ENCODE measurements around the gene HHIPL1. TPM values are rescaled to one million over a fixed set of nuclear protein-coding genes. Genes with fewer than 3 reads are reported as not detected.

HHIPL1 gene
- total RNA-seq, 1 donor from 2014 or later, result 1.1 TPM

- no peaks in the 10 kb centered on the region for H3K36me3 ChIP-seq (ENCODE audit: control insufficient read depth, insufficient read depth, low read length)
- TF ChIP-seq CTCF (IDR thresholded peaks at IDR 0.05; ENCODE audit: insufficient read depth, low read length, poor library complexity, severe bottlenecking), result no peak
- DNase-seq (ENCODE audit: low read depth), result no peak
- no peaks in the 10 kb centered on the region for H3K27me3 ChIP-seq (ENCODE audit: control insufficient read depth, insufficient read depth, low read length)
- H3K4me3 ChIP-seq (ENCODE audit: low read depth, low read length), result no peak overlapping the region
Measured at GRCh38 chr14:99612738-99613330, 32.1 kb upstream of the HHIPL1 start.

- Histone ChIP-seq H3K27me3 (ENCODE audit: control insufficient read depth, insufficient read depth, low read length) (no peaks in the 10 kb centered on the region), H3K36me3 (ENCODE audit: control insufficient read depth, insufficient read depth, low read length) (no peaks in the 10 kb centered on the region), H3K4me3 (ENCODE audit: low read depth, low read length) (no peak overlapping the region)
- TF ChIP-seq CTCF (IDR thresholded peaks at IDR 0.05; ENCODE audit: insufficient read depth, low read length, poor library complexity, severe bottlenecking), result no peak
- no peak for DNase-seq (ENCODE audit: low read depth)
Measured at GRCh38 chr14:99615497-99616157, 29.3 kb upstream of the HHIPL1 start.

GRCh38 chr14:99616832-99617800 is 27.8 kb upstream of the HHIPL1 start:
- H3K27me3 ChIP-seq (ENCODE audit: control insufficient read depth, insufficient read depth, low read length), result no peaks in the 10 kb centered on the region
- no peak for DNase-seq (ENCODE audit: low read depth)
- H3K36me3 ChIP-seq (ENCODE audit: control insufficient read depth, insufficient read depth, low read length), result no peaks in the 10 kb centered on the region
- TF ChIP-seq CTCF (IDR thresholded peaks at IDR 0.05; ENCODE audit: insufficient read depth, low read length, poor library complexity, severe bottlenecking), result no peak
- H3K4me3 ChIP-seq (ENCODE audit: low read depth, low read length), result no peak overlapping the region

- Histone ChIP-seq H3K4me3 (ENCODE audit: low read depth, low read length) (no peak overlapping the region), H3K36me3 (ENCODE audit: control insufficient read depth, insufficient read depth, low read length) (no peaks in the 10 kb centered on the region), H3K27me3 (ENCODE audit: control insufficient read depth, insufficient read depth, low read length) (no peaks in the 10 kb centered on the region)
- no peak for DNase-seq (ENCODE audit: low read depth)
- no peak for TF ChIP-seq CTCF (IDR thresholded peaks at IDR 0.05; ENCODE audit: insufficient read depth, low read length, poor library complexity, severe bottlenecking)
Measured at GRCh38 chr14:99619835-99620834, 24.8 kb upstream of the HHIPL1 start.

GRCh38 chr14:99621948-99622347 is 23.0 kb upstream of the HHIPL1 start:
- TF ChIP-seq CTCF (IDR thresholded peaks at IDR 0.05; ENCODE audit: insufficient read depth, low read length, poor library complexity, severe bottlenecking), result no peak

More at GRCh38 chr14:99621948-99622347, 23.0 kb upstream of the HHIPL1 start:
- Histone ChIP-seq H3K27me3 (ENCODE audit: control insufficient read depth, insufficient read depth, low read length) (no peaks in the 10 kb centered on the region), H3K36me3 (ENCODE audit: control insufficient read depth, insufficient read depth, low read length) (no peaks in the 10 kb centered on the region), H3K4me3 (ENCODE audit: low read depth, low read length) (no peak overlapping the region)
- no peak for DNase-seq (ENCODE audit: low read depth)

Measured in kidney epithelial cell (primary cell).